GM13976 (cell line): ENCODE results near the gene TBCEL.

Experiments used
- DNase-seq: peaks from one replicate; pipeline ENCODE4 v3.0.0; 2012; ENCODE audit warnings: low spot score
- in situ Hi-C: fragments of 300-500 bp; cut with MboI; formaldehyde crosslinking; loops from one replicate; pipeline ENCODE4 v1.12.0; 2022; ENCODE audit warnings: low sequenced_read_pairs, mixed read lengths, inconsistent platforms; ENCODE audit not compliant: unreplicated experiment
- TF ChIP-seq, protein P1 (sequence below): IDR thresholded peaks from 2 replicates; pipeline ENCODE4 v1.5.1; 2012; ENCODE audit warnings: borderline replicate concordance, mild to moderate bottlenecking; ENCODE audit not compliant: insufficient read depth; ENCODE audit errors: extremely low read depth, missing control alignments, control extremely low read depth

Gene TBCEL, protein sequence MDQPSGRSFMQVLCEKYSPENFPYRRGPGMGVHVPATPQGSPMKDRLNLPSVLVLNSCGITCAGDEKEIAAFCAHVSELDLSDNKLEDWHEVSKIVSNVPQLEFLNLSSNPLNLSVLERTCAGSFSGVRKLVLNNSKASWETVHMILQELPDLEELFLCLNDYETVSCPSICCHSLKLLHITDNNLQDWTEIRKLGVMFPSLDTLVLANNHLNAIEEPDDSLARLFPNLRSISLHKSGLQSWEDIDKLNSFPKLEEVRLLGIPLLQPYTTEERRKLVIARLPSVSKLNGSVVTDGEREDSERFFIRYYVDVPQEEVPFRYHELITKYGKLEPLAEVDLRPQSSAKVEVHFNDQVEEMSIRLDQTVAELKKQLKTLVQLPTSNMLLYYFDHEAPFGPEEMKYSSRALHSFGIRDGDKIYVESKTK

DNA sequence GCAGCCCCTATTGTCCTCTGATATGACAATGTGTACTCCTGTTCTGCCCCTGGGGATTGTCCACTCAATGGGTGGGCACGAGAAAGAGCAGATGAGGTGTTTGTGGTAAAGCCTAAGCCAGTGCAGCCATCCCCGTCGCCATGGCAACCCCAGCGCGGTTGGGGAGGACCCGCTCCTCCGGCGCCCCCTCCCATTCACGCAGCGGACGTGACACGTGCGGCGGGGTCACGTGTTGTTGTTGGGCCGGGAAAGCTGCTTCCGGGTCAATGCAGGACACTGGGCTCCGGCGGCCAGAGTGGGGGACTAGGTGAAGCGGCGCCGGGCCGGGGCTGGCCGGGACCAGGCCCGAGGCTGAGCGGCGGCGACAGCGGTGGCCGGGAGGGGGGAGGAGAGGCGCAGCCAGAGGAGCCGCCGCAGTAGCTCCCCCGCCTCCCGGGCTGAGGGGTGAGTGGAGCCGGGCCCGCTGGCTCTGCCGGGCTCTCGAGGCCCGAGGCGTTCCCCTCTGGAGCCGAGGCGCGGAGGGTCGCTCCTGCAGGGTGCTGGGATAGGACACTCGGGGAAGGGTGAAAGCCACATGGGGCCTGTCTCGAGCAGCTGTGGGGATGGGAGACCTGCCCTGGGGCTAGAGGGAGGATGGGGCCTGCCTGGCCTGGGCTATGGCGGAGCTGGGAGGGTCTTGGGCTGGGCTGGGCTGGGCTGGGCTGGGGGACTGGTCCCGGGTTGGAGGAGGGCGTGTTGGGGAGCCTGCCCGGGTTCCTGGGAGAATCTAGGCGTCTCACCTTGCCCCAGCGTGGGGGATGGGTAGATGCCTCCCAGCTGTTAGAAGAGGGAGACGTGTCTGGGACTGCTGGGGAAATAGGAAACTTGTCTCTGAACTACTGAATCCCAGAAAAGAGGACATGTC, at the start of gene TBCEL:
Gene TBCEL, plus strand, starts transcription at position 255 of the 904 bp plus-strand sequence. CDS start 21,589 bp downstream, outside the sequence.
- in situ Hi-C loops: no loop called here
- peak; percentile 97 for DNase-seq
- TF ChIP-seq, protein P1, sequence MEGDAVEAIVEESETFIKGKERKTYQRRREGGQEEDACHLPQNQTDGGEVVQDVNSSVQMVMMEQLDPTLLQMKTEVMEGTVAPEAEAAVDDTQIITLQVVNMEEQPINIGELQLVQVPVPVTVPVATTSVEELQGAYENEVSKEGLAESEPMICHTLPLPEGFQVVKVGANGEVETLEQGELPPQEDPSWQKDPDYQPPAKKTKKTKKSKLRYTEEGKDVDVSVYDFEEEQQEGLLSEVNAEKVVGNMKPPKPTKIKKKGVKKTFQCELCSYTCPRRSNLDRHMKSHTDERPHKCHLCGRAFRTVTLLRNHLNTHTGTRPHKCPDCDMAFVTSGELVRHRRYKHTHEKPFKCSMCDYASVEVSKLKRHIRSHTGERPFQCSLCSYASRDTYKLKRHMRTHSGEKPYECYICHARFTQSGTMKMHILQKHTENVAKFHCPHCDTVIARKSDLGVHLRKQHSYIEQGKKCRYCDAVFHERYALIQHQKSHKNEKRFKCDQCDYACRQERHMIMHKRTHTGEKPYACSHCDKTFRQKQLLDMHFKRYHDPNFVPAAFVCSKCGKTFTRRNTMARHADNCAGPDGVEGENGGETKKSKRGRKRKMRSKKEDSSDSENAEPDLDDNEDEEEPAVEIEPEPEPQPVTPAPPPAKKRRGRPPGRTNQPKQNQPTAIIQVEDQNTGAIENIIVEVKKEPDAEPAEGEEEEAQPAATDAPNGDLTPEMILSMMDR: no peak

DNA sequence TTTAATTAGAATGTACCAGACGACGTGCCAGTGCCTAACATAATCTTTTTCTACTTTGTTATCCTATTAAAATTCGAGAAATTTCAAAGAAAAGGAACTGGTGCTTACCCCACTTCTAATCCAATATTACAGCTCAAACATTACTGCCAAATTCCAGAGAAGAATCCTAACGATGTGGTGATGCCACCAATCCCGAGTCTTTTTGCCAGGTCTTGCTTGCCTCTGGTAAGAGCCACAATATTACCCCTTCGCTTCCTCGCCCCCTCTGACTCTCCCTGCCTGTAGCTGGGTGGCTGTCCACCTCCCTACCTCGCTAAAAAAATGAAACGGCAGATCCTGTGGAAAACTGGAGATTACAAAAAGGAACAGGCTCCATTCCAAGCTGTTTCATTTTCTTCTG, 49.4 kb upstream of the TBCEL start:
- DNase-seq: no peak
- TF ChIP-seq, protein P1: no peak
- in situ Hi-C loops: no loop called here

DNA sequence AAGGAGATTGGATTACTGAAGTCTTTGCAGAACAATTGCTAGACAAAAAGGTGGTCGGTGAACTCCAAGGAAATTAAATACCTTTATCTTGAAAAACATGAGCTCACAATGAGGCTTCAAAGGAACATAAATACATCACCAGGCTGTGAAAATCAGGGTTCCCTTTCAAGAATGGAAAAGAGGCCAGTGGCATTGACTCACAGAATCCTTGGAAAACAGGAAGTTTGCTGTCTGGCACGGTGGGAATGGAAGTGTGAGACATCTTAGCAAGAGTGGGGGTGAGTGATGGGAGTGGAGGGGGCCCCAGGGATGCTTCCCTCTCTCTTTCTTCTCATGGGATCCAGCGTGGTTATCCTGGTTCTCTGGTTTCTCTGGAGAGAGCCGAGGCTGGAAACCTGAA, 48.9 kb upstream of the TBCEL start:
- TF ChIP-seq, protein P1: no peak
- in situ Hi-C loops: no loop called here
- no peak for DNase-seq

DNA sequence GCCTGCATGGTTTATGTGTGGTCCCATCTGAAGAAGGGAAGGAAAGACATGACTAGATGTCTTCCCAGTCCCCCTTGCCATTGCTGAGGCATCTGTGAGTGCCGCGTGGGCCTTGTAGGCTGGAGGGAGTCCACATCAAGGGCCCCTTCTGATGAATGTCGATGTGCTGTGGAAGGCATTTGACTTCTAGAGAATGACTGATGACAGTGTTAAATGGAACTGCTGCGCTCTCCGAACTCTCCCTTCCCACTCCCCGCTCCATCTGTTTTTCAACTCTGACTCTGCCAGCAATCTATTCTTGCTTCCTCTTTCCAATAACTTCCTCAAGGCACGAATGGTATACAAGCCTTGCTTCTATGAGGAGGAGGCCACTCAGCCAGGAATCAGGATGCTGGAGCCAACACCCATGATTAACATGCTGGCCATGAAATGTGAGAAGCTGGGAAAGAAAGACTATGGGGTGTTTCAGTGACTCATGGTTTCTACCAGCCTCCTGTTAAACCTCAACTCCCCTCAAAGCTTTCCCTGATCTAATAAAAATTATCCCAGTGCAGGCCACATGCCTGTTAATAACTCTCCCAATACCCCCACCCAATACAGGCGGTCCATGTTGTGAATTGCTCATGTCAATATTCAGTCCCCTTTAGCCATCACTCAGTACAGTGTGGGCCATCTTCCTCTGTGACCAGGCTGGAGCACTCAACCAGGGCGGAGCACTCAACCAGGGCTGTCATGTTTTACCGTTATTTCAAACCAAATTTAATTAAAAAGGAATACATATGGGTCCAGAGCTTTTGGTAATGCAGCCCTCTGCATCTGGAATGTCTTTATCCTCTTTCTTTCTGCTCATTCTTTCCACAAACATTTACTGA, 46.4 kb upstream of the TBCEL start:
- TF ChIP-seq, protein P1: no peak
- no peak for DNase-seq
- in situ Hi-C loops: no loop called here

DNA sequence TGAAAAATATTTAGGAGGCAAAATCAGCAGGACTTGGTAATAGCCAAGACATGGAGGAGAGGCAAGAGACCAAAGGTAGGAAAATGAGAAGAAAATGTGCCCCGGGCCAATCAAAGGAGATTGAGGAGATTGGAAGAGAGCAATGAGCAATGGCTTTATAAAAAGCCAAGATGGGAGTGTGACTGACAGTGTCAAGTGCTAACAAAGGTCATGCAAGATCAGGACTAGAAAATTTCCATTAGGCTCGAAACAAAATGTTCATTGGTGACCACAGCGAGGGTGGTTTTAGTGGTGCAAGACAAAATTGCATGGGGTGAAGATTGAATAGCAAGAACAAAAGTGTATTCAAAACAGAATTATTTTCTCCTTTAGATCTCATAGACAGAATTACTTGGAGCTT, 45.2 kb upstream of the TBCEL start:
- in situ Hi-C loops: no loop called here
- TF ChIP-seq, protein P1: no peak
- no peak for DNase-seq

DNA sequence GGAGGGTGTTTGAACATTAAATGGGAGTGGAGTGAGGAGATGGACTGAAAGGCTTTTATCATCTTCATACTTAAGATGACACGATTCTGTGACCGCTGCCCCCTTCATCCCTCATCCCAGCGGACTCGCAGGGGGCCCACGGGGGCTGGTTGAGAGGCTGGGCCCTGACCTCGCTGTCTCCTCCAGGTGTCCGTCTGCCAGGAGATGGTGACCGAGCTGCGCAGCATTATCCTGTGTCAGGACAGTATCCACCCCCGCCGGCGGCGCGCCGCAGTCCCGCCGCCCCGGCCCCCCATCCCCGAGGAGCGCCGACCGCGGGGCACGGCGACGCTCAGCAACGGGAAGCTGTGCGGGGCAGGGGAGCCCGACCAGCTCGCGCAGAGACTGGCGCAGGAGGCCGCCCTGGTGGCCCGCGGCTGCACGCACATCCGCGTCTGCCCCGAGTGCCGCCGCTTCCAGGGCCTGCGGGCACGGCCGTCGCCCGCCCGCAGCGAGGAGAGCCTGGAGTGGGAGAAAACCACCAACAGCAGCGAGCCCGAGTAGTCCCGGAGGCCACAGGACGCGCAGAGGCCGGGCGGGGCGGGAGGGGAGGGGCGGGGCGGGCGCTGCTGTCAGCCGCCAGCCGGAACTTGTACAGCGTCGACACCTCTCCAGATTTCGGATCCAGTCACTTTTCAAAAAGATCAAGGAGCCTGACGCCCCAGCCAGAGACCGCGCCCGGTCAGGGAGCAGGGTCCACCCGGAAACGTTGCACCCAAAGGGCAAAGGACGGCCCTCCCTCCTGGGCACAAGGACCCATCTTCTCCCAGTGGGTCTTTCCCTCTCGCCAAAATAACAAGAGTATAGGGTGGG, 38.0 kb upstream of the TBCEL start:
- peak; percentile 63 for DNase-seq
- in situ Hi-C loops: no loop called here
- TF ChIP-seq, protein P1: no peak
